Erythroblast (primary cell): ENCODE results near the gene SCAANT1.

Experiments
- GATA1 ChIP-seq: IDR thresholded peaks from 2 replicates; pipeline ENCODE4 v1.6.1; 2011; ENCODE audit warnings: low read depth, mild to moderate bottlenecking, control low read depth, low read length, moderate library complexity
- POLR2A ChIP-seq: IDR thresholded peaks from 2 replicates; pipeline ENCODE4 v1.6.1; 2011; ENCODE audit warnings: mild to moderate bottlenecking, low read length

GRCh38 chr3:63922491-63923199 lies 10.5 kb upstream of the SCAANT1 start:
- TF ChIP-seq POLR2A (no peak), GATA1 (no peak)
